Spleen (tissue), 7 donors: Measurements from ENCODE around the gene TMEM192.

Experiments used
- CTCF ChIP-seq, 11 experiments: fragments of 200-600 bp in 7 of 11; fragments of 450-650 bp in 4 of 11; sonication (generic) in 4 of 11; IDR thresholded peaks in 8 of 11; conservative IDR thresholded peaks in 3 of 11; 1 replicate in 7 of 11; 2 replicates in 4 of 11; pipeline versions ENCODE4 v1.4.0 to v1.8.0; 2016 to 2021; ENCODE audit warnings: antibody characterized with exemption in 11 of 11, inconsistent platforms in 4 of 11, mild to moderate bottlenecking in 1 of 11
- POLR2A ChIP-seq, 3 donors: fragments of 450-650 bp; IDR thresholded peaks; one replicate each; pipeline ENCODE4 v1.5.1; 2017; ENCODE audit warnings: antibody characterized with exemption in 3 of 3, mild to moderate bottlenecking in 1 of 3
- donor health status: DM: no; HTN: no; CAD: no; lungs with moderate emphysema.
- donor health status: DM: no; HTN: no; CAD: no.
- donor health status: DM: no; HTN: no; CAD: no.

GRCh38 chr4:165136529-165136928, 23.9 kb upstream of the TMEM192 start:
- TF ChIP-seq CTCF (IDR thresholded peaks at IDR 0.05 in 8 of 11, conservative IDR thresholded peaks at IDR 0.05 in 3 of 11) (no peak), POLR2A (IDR thresholded peaks at IDR 0.05) (no peak)
